Activated naive CD4-positive, alpha-beta T cell treated with anti-CD3 and anti-CD28 coated beads, Interleukin-2, amount 10 ng/mL, durations not matched to agents 7 days and 5 days (primary cell): Measurements from ENCODE around the gene PCNX3.
"Not testable (repeated sequence)": the region's sequence is repeated elsewhere in the genome, so short reads cannot be mapped to it uniquely, and the experiment has no call there.

Source experiments
- CTCF ChIA-PET: fragments of 350-600 bp; sonication (Branson Sonifier 250); formaldehyde crosslinking; loops from one replicate; lab custom pipeline; 2021; ENCODE audit warnings: antibody characterized with exemption; lab: Charles Lee
- DNase-seq: peaks from one replicate; pipeline ENCODE4 v3.0.0-alpha.2; 2020
- H3K27ac Mint-ChIP-seq: one replicate; pipeline ENCODE4 v1.8.0; 2021; ENCODE audit warnings: mild to moderate bottlenecking, moderate library complexity, mixed read lengths
- H3K27me3 Mint-ChIP-seq: one replicate; pipeline ENCODE4 v1.8.0; 2021; ENCODE audit warnings: mild to moderate bottlenecking, mixed read lengths
- H3K36me3 Mint-ChIP-seq: one replicate; pipeline ENCODE4 v1.8.0; 2021; ENCODE audit warnings: mixed read lengths
- H3K4me1 Mint-ChIP-seq: one replicate; pipeline ENCODE4 v1.8.0; 2021; ENCODE audit warnings: mixed read lengths
- H3K4me3 Mint-ChIP-seq: one replicate; pipeline ENCODE4 v1.8.0; 2021; ENCODE audit warnings: mild to moderate bottlenecking, moderate library complexity, mixed read lengths
- H3K9me3 Mint-ChIP-seq: one replicate; pipeline ENCODE4 v1.8.0; 2021; ENCODE audit warnings: mixed read lengths

The PCNX3 gene

GRCh38 chr11:65639228-65639597, 23.6 kb downstream of the PCNX3 start:
- Mint-ChIP-seq H3K27ac (peak overlapping the region; percentile 94), H3K4me3 (peak overlapping the region; percentile 88), H3K4me1 (peaks cover 67% of the 10 kb centered on the region), H3K36me3 (peaks cover 51% of the 10 kb centered on the region)
- not testable (repeated sequence) for H3K9me3 Mint-ChIP-seq, DNase-seq, H3K27me3 Mint-ChIP-seq
- CTCF ChIA-PET: interaction anchor here (1.2 to 4.2 kb wide), 5 partner anchors 13 to 28 kb away, joined by 3 to 21 read pairs (median 4); no protein-coding TSS in a partner anchor

GRCh38 chr11:65639623-65640482, 24.3 kb downstream of the PCNX3 start:
- Mint-ChIP-seq H3K27ac (peak overlapping the region; percentile 94), H3K4me1 (peaks cover 64% of the 10 kb centered on the region), H3K4me3 (peak overlapping the region; percentile 88), H3K9me3 (no peaks in the 10 kb centered on the region), H3K36me3 (peaks cover 54% of the 10 kb centered on the region), H3K27me3 (no peaks in the 10 kb centered on the region)
- DNase-seq: peak; percentile 86
- CTCF ChIA-PET: interaction anchor here (0.9 to 4.2 kb wide), 5 partner anchors 14 to 140 kb away, joined by 3 to 21 read pairs (median 3); no protein-coding TSS in a partner anchor

GRCh38 chr11:65640483-65641296, 25.1 kb downstream of the PCNX3 start:
- H3K27me3 Mint-ChIP-seq: no peaks in the 10 kb centered on the region
- peaks cover 54% of the 10 kb centered on the region for H3K36me3 Mint-ChIP-seq
- peak overlapping the region; percentile 94 for H3K27ac Mint-ChIP-seq
- peak; percentile 70 for DNase-seq
- H3K4me3 Mint-ChIP-seq: peak overlapping the region; percentile 88
- H3K4me1 Mint-ChIP-seq: peaks cover 64% of the 10 kb centered on the region
- CTCF ChIA-PET: interaction anchor here (0.9 to 4.2 kb wide), 4 partner anchors 15 to 139 kb away, joined by 3 to 21 read pairs (median 4); no protein-coding TSS in a partner anchor
- no peaks in the 10 kb centered on the region for H3K9me3 Mint-ChIP-seq

- H3K4me1 Mint-ChIP-seq: peaks cover 65% of the 10 kb centered on the region
- CTCF ChIA-PET: interaction anchor here (1.9 to 4.2 kb wide), 2 partner anchors 15 to 16 kb away, joined by 6 to 21 read pairs; no protein-coding TSS in a partner anchor
Observed at GRCh38 chr11:65641297-65642013, 25.9 kb downstream of the PCNX3 start.

GRCh38 chr11:65642014-65642671, 26.6 kb downstream of the PCNX3 start:
- Mint-ChIP-seq H3K27ac (peak overlapping the region; percentile 83), H3K4me1 (peaks cover 61% of the 10 kb centered on the region), H3K4me3 (peak overlapping the region; percentile 88), H3K9me3 (no peaks in the 10 kb centered on the region), H3K27me3 (no peaks in the 10 kb centered on the region), H3K36me3 (peaks cover 49% of the 10 kb centered on the region)
- peak; percentile 53 for DNase-seq
- CTCF ChIA-PET: interaction anchor here (1.0 to 1.9 kb wide), 2 partner anchors 12 to 16 kb away, joined by 3 to 6 read pairs; no protein-coding TSS in a partner anchor

More at GRCh38 chr11:65641297-65642013, 25.9 kb downstream of the PCNX3 start:
- Mint-ChIP-seq H3K27me3 (no peaks in the 10 kb centered on the region), H3K4me3 (peak overlapping the region; percentile 88), H3K27ac (peak overlapping the region; percentile 83), H3K9me3 (no peaks in the 10 kb centered on the region), H3K36me3 (peaks cover 54% of the 10 kb centered on the region)
- no peak for DNase-seq

GRCh38 chr11:65643971-65644370, 28.4 kb downstream of the PCNX3 start:
- Mint-ChIP-seq H3K36me3 (peaks cover 53% of the 10 kb centered on the region), H3K27ac (peak overlapping the region; percentile 30), H3K4me3 (no peak overlapping the region), H3K27me3 (no peaks in the 10 kb centered on the region), H3K4me1 (peaks cover 48% of the 10 kb centered on the region), H3K9me3 (no peaks in the 10 kb centered on the region)
- DNase-seq: peak; percentile 51
- CTCF ChIA-PET: interaction anchor here (1.0 kb wide), 1 partner anchor 19 kb away, joined by 3 read pairs; the partner anchor contains the start of gene RELA

GRCh38 chr11:65644837-65645236, 29.3 kb downstream of the PCNX3 start:
- no peak overlapping the region for H3K4me3 Mint-ChIP-seq
- peaks cover 40% of the 10 kb centered on the region for H3K4me1 Mint-ChIP-seq
- H3K36me3 Mint-ChIP-seq: peaks cover 54% of the 10 kb centered on the region
- H3K27me3 Mint-ChIP-seq: no peaks in the 10 kb centered on the region
- DNase-seq: no peak
- H3K27ac Mint-ChIP-seq: no peak overlapping the region
- H3K9me3 Mint-ChIP-seq: no peaks in the 10 kb centered on the region
- CTCF ChIA-PET: interaction anchor here (1.0 kb wide), 1 partner anchor 18 kb away, joined by 3 read pairs; the partner anchor contains the start of gene RELA

GRCh38 chr11:65645710-65646109, 30.1 kb downstream of the PCNX3 start:
- DNase-seq: no peak
- CTCF ChIA-PET: no interaction called here
- no peak overlapping the region for H3K4me3 Mint-ChIP-seq
- no peak overlapping the region for H3K27ac Mint-ChIP-seq
- H3K36me3 Mint-ChIP-seq: peaks cover 54% of the 10 kb centered on the region
- peaks cover 36% of the 10 kb centered on the region for H3K4me1 Mint-ChIP-seq
- no peaks in the 10 kb centered on the region for H3K27me3 Mint-ChIP-seq
- H3K9me3 Mint-ChIP-seq: no peaks in the 10 kb centered on the region

GRCh38 chr11:65646288-65646957, 30.8 kb downstream of the PCNX3 start:
- no peak overlapping the region for H3K27ac Mint-ChIP-seq
- CTCF ChIA-PET: no interaction called here
- H3K4me1 Mint-ChIP-seq: peaks cover 38% of the 10 kb centered on the region
- no peaks in the 10 kb centered on the region for H3K9me3 Mint-ChIP-seq
- H3K4me3 Mint-ChIP-seq: no peak overlapping the region
- H3K36me3 Mint-ChIP-seq: peaks cover 55% of the 10 kb centered on the region
- no peak for DNase-seq
- H3K27me3 Mint-ChIP-seq: no peaks in the 10 kb centered on the region

- CTCF ChIA-PET: no interaction called here
- Mint-ChIP-seq H3K9me3 (no peaks in the 10 kb centered on the region), H3K27ac (no peak overlapping the region), H3K36me3 (peaks cover 57% of the 10 kb centered on the region), H3K4me3 (no peak overlapping the region), H3K4me1 (peaks cover 38% of the 10 kb centered on the region), H3K27me3 (no peaks in the 10 kb centered on the region)
- DNase-seq: no peak
Observed at GRCh38 chr11:65646958-65647701, 31.6 kb downstream of the PCNX3 start.

- H3K4me3 Mint-ChIP-seq: no peak overlapping the region
- peaks cover 48% of the 10 kb centered on the region for H3K36me3 Mint-ChIP-seq
Observed at GRCh38 chr11:65648997-65649493, 33.5 kb downstream of the PCNX3 start.

More at GRCh38 chr11:65648997-65649493, 33.5 kb downstream of the PCNX3 start:
- no peak overlapping the region for H3K27ac Mint-ChIP-seq
- no peaks in the 10 kb centered on the region for H3K9me3 Mint-ChIP-seq
- H3K27me3 Mint-ChIP-seq: no peaks in the 10 kb centered on the region
- H3K4me1 Mint-ChIP-seq: peaks cover 44% of the 10 kb centered on the region
- CTCF ChIA-PET: no interaction called here
- no peak for DNase-seq
